ENCODE data around the gene ISG20. TPM values are rescaled to one million over a fixed set of nuclear protein-coding genes. Genes with fewer than 3 reads are reported as not detected.
"Not testable (repeated sequence)": the region's sequence is repeated elsewhere in the genome, so short reads cannot be mapped to it uniquely, and the experiment has no call there.

ISG20 gene
- total and polyA plus RNA-seq, 2 donors (not counting 1 experiment from before 2014, with no cell fraction given): 190 to 232 TPM

DNA sequence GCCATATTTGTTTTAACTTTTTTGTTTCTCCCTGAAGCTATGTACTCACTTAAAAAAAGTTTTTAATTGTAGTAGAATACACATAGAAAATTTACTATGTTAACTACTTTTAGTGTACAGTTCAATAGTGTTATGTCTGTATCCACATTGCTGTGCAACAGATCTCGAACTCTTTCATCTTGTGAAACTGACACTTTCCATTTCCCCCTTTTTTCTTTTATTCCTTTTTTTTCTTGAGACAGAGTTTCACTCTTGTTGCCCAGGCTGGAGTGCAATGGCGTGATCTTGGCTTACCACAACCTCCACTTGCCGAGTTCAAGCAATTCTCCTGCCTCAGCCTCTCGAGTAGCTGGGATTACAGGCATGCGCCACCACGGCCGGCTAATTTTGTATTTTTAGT is 6.0 kb upstream of the ISG20 start:
- peaks cover 84% of the 10 kb centered on the region for H3K4me1 Mint-ChIP-seq
- H3K4me2 ChIP-seq (replicated peaks; ENCODE audit: low read depth, low read length, poor library complexity, severe bottlenecking); H3K4me3 ChIP-seq (ENCODE audit: control extremely low read depth in 1 of 5, extremely low read depth in 1 of 5, insufficient read depth in 1 of 5, low read depth in 2 of 5, low read length in 4 of 5); H3K27me3 Mint-ChIP-seq; H2AFZ ChIP-seq (ENCODE audit: insufficient read depth, low read depth, low read length, poor library complexity, severe bottlenecking); H3K9ac ChIP-seq (ENCODE audit: low read length); H3K9me3 ChIP-seq (ENCODE audit: control extremely low read depth in 1 of 3, control insufficient read depth in 2 of 3, insufficient read depth in 1 of 3, low read length in 2 of 3); H3K4me3 Mint-ChIP-seq; H3K9me3 Mint-ChIP-seq (ENCODE audit: insufficient read depth); H3K27me3 ChIP-seq (replicated peaks in 1 of 4; ENCODE audit: control extremely low read depth in 1 of 4, control insufficient read depth in 3 of 4, insufficient read depth in 4 of 4, low read length in 3 of 4); H4K20me1 ChIP-seq (ENCODE audit: control insufficient read depth, insufficient read depth, low read length, poor library complexity, severe bottlenecking); intact Hi-C loops (cut with micrococcal nuclease); ATAC-seq (ENCODE audit: low read depth); DNase-seq: not testable (repeated sequence)
- H3K27ac Mint-ChIP-seq: peak overlapping the region; percentile 73
- Histone ChIP-seq H3K79me2 (ENCODE audit: control insufficient read depth, insufficient read depth, low read length) (peaks cover 77% of the 10 kb centered on the region), H3K36me3 (replicated peaks in 1 of 2; ENCODE audit: control extremely low read depth in 1 of 2, control insufficient read depth in 1 of 2, extremely low read depth in 1 of 2, insufficient read depth in 2 of 2, low read length in 1 of 2) (peaks cover 0 to 44% of the 10 kb centered on the region in 2 experiments), H3K27ac (ENCODE audit: low read length in 2 of 2) (peak overlapping the region; percentile 25 to 41), H3K4me1 (ENCODE audit: control insufficient read depth in 2 of 2, insufficient read depth in 2 of 2, low read length in 2 of 2) (peaks cover 75 to 89% of the 10 kb centered on the region in 2 donors)
- CTCF ChIA-PET: interaction anchor here (1.2 to 5.9 kb wide), 7 partner anchors 8 to 172 kb away, joined by 3 to 56 read pairs (median 5); no protein-coding TSS in a partner anchor
- 22% methylated on average over 1 of the region's 7 CpGs for WGBS (ENCODE audit: insufficient coverage)
- POLR2A ChIA-PET: interaction anchor here (1.2 to 1.4 kb wide), 3 partner anchors 8 to 24 kb away, joined by 3 to 5 read pairs (median 4); no protein-coding TSS in a partner anchor

DNA sequence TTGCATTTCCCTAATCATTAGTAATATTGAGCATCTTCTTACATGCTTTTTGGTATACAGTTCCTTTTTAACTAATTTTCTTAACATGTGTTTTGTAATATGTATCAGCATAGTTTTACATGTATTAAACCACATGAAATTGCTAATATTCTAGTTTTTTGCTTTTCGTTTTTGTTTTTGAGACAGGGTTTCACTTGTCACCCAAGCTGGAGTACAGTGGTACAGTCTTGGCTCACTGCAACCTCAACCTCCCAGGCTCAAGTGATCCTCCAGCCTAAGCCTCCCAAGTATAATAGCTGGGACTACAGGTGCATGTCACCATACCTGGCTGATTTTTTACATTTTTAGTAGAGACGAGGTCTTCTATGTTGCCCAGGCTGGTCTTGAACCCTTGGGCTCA is 4.4 kb upstream of the ISG20 start:
- ATAC-seq (ENCODE audit: low read depth) (no peak), DNase-seq (no peak)
- Mint-ChIP-seq H3K4me3 (no peak overlapping the region), H3K27me3 (no peaks in the 10 kb centered on the region), H3K4me1 (peaks cover 83% of the 10 kb centered on the region), H3K9me3 (ENCODE audit: insufficient read depth) (no peaks in the 10 kb centered on the region), H3K27ac (peak overlapping the region; percentile 86)
- Histone ChIP-seq H4K20me1 (ENCODE audit: control insufficient read depth, insufficient read depth, low read length, poor library complexity, severe bottlenecking) (no peaks in the 10 kb centered on the region), H3K9me3 (ENCODE audit: control extremely low read depth in 1 of 3, control insufficient read depth in 2 of 3, insufficient read depth in 1 of 3, low read length in 2 of 3) (no peaks in the 10 kb centered on the region), H3K27ac (ENCODE audit: low read length in 2 of 2) (peak overlapping the region; percentile 97 to 99), H3K4me2 (replicated peaks; ENCODE audit: low read depth, low read length, poor library complexity, severe bottlenecking) (peak overlapping the region; percentile 95), H3K9ac (ENCODE audit: low read length) (peak overlapping the region; percentile 18), H3K4me1 (ENCODE audit: control insufficient read depth in 2 of 2, insufficient read depth in 2 of 2, low read length in 2 of 2) (peaks cover 77 to 87% of the 10 kb centered on the region in 2 donors), H3K4me3 (ENCODE audit: control extremely low read depth in 1 of 5, extremely low read depth in 1 of 5, insufficient read depth in 1 of 5, low read depth in 2 of 5, low read length in 4 of 5) (peak overlapping the region in 1 of 5 experiments; percentile 9), H3K27me3 (replicated peaks in 1 of 4; ENCODE audit: control extremely low read depth in 1 of 4, control insufficient read depth in 3 of 4, insufficient read depth in 4 of 4, low read length in 3 of 4) (no peaks in the 10 kb centered on the region), H3K79me2 (ENCODE audit: control insufficient read depth, insufficient read depth, low read length) (peaks cover 72% of the 10 kb centered on the region), H3K36me3 (replicated peaks in 1 of 2; ENCODE audit: control extremely low read depth in 1 of 2, control insufficient read depth in 1 of 2, extremely low read depth in 1 of 2, insufficient read depth in 2 of 2, low read length in 1 of 2) (peaks cover 0 to 31% of the 10 kb centered on the region in 2 experiments), H2AFZ (ENCODE audit: insufficient read depth, low read depth, low read length, poor library complexity, severe bottlenecking) (no peak overlapping the region)
- 69% methylated on average over 1 of the region's 2 CpGs for WGBS (ENCODE audit: insufficient coverage)
- CTCF ChIA-PET: interaction anchor here (1.7 to 5.9 kb wide), 4 partner anchors 10 to 30 kb away, joined by 4 to 56 read pairs (median 11); no protein-coding TSS in a partner anchor
- intact Hi-C loops (cut with micrococcal nuclease): no loop called here
- TF ChIP-seq EZH2 (IDR thresholded peaks at IDR 0.05; ENCODE audit: borderline replicate concordance, insufficient read depth, low read depth, low read length, poor library complexity, severe bottlenecking) (no peak), CTCF (IDR thresholded peaks at IDR 0.05) (no peak)
- POLR2A ChIA-PET: interaction anchor here (1.1 to 1.5 kb wide), 3 partner anchors 10 to 24 kb away, joined by 3 to 10 read pairs (median 6); no protein-coding TSS in a partner anchor

All from B cell (primary cell).